HEK293T (cell line): ENCODE results near the gene BMP8B.

Source experiments
- ARNT ChIP-seq: fragments of 450-650 bp; IDR thresholded peaks from 2 replicates; pipeline ENCODE4 v1.6.1; 2017; ENCODE audit warnings: mild to moderate bottlenecking
- BHLHE40 ChIP-seq: fragments of 450-650 bp; IDR thresholded peaks from 2 replicates; pipeline ENCODE4 v1.6.1; 2016; ENCODE audit warnings: mild to moderate bottlenecking, moderate library complexity, borderline replicate concordance
- ELF4 ChIP-seq: fragments of 450-650 bp; IDR thresholded peaks from 2 replicates; pipeline ENCODE4 v1.6.1; 2017; ENCODE audit warnings: antibody characterized with exemption
- FOXA1 ChIP-seq: fragments of 450-650 bp; IDR thresholded peaks from 2 replicates; pipeline ENCODE4 v1.6.1; 2016; ENCODE audit warnings: mild to moderate bottlenecking
- FOXK2 ChIP-seq: fragments of 450-650 bp; IDR thresholded peaks from 2 replicates; pipeline ENCODE4 v1.6.1; 2016; ENCODE audit warnings: mild to moderate bottlenecking
- FOXM1 ChIP-seq: fragments of 450-650 bp; IDR thresholded peaks from 2 replicates; pipeline ENCODE4 v1.6.1; 2017; ENCODE audit warnings: mild to moderate bottlenecking, borderline replicate concordance
- HDGF ChIP-seq: fragments of 450-650 bp; IDR thresholded peaks from 2 replicates; pipeline ENCODE4 v1.6.1; 2017; ENCODE audit warnings: antibody characterized with exemption, borderline replicate concordance
- LEF1 ChIP-seq: fragments of 450-650 bp; IDR thresholded peaks from 2 replicates; pipeline ENCODE4 v1.6.1; 2017; ENCODE audit warnings: mild to moderate bottlenecking, borderline replicate concordance
- NFRKB ChIP-seq: fragments of 450-650 bp; IDR thresholded peaks from 2 replicates; pipeline ENCODE4 v1.6.1; 2016; ENCODE audit warnings: mild to moderate bottlenecking, moderate library complexity
- SP1 ChIP-seq: fragments of 450-650 bp; IDR thresholded peaks from 2 replicates; pipeline ENCODE4 v1.6.1; 2017
- SUZ12 ChIP-seq: fragments of 450-650 bp; IDR thresholded peaks from 2 replicates; pipeline ENCODE4 v1.6.1; 2016; ENCODE audit warnings: mild to moderate bottlenecking
- TARDBP ChIP-seq: fragments of 450-650 bp; IDR thresholded peaks from 2 replicates; pipeline ENCODE4 v1.6.1; 2016
- ZNF384 ChIP-seq: fragments of 450-650 bp; IDR thresholded peaks from 2 replicates; pipeline ENCODE4 v1.6.1; 2016
- TF ChIP-seq, protein P1 (sequence below): fragments of 450-650 bp; IDR thresholded peaks from 2 replicates; pipeline ENCODE4 v1.6.1; 2016

DNA sequence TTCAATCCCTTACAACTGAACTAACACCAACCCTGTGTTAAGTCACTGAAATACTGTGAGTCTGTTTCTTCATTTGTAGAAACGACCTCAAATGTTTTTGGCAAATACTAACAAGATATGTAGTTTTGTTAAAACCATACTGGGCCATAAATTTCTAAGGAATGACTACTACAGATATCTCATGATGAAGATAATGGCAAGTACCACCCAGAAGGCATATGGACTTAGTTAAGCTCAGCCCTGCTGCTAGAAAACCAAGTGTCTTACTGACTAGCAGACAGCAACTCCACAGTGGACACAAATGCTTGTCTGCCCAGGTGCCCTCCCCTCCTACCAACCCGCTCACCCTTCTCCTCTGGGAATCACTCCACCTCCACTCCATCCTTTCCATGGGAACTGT, 44.5 kb upstream of the BMP8B start:
- TF ChIP-seq SP1 (no peak), FOXM1 (no peak), NFRKB (no peak), SUZ12 (no peak), FOXK2 (no peak), FOXA1 (no peak), BHLHE40 (no peak), ZNF384 (no peak), TARDBP (no peak), ELF4 (no peak), LEF1 (no peak), ARNT (no peak), HDGF (no peak)
- TF ChIP-seq, protein P1, sequence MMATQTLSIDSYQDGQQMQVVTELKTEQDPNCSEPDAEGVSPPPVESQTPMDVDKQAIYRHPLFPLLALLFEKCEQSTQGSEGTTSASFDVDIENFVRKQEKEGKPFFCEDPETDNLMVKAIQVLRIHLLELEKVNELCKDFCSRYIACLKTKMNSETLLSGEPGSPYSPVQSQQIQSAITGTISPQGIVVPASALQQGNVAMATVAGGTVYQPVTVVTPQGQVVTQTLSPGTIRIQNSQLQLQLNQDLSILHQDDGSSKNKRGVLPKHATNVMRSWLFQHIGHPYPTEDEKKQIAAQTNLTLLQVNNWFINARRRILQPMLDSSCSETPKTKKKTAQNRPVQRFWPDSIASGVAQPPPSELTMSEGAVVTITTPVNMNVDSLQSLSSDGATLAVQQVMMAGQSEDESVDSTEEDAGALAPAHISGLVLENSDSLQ, result no peak
